ENCODE measurements around the gene SLC44A3. TPM values are rescaled to one million over a fixed set of nuclear protein-coding genes. Genes with fewer than 3 reads are reported as not detected.

Gene SLC44A3
- total RNA-seq, 2 donors from 2014 or later: 55.4 to 71.4 TPM

DNA sequence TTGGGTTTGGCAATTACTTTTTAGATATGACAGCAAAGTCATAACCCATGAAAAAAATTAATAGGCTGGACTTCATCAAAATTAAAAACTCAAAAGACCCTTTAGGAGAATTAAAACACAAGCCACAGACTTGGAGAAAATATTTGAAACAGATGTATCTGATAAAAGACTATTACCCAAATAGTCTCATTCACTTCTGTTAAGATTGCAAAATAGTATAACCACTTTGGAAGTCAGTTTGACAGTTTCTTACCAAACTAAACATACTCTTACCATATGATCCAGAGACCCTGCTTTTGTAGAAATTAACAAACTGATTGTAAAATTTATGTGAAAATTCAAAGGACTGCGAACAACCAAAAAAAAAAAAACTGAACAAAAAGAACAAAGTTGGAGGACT, 32.5 kb upstream of the SLC44A3 start:
- TF ChIP-seq, protein P1, sequence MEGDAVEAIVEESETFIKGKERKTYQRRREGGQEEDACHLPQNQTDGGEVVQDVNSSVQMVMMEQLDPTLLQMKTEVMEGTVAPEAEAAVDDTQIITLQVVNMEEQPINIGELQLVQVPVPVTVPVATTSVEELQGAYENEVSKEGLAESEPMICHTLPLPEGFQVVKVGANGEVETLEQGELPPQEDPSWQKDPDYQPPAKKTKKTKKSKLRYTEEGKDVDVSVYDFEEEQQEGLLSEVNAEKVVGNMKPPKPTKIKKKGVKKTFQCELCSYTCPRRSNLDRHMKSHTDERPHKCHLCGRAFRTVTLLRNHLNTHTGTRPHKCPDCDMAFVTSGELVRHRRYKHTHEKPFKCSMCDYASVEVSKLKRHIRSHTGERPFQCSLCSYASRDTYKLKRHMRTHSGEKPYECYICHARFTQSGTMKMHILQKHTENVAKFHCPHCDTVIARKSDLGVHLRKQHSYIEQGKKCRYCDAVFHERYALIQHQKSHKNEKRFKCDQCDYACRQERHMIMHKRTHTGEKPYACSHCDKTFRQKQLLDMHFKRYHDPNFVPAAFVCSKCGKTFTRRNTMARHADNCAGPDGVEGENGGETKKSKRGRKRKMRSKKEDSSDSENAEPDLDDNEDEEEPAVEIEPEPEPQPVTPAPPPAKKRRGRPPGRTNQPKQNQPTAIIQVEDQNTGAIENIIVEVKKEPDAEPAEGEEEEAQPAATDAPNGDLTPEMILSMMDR (IDR thresholded peaks at IDR 0.05): no peak
- Histone ChIP-seq H3K9me3 (no peaks in the 10 kb centered on the region), H3K4me1 (peaks cover 17% of the 10 kb centered on the region), H3K27me3 (no peaks in the 10 kb centered on the region), H3K9ac (ENCODE audit: low read depth in 2 of 2, low read length in 2 of 2) (no peak overlapping the region), H3K36me3 (no peaks in the 10 kb centered on the region), H3K27ac (no peak overlapping the region), H3K4me3 (no peak overlapping the region)
- DNase-seq: no peak
- intact Hi-C loops (cut with DNase I): no loop called here

DNA sequence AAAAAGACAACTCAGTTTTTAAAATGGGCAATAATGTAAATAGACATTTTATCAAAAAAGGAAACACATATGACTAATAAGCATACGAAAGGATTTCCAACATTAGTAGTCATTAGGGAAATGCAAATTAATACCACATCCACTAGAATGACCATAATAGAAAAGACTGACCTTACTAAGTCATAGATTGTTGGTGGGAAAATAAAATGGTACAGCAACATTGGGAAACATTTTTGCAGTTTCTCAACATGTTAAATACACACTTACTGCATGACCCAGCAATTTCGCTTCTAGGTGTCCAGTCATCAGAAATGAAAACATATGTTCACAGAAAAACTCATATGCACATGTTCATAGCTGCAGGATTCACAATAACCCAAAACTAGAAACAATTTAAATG, 29.9 kb upstream of the SLC44A3 start:
- Histone ChIP-seq H3K4me3 (no peak overlapping the region), H3K9me3 (no peaks in the 10 kb centered on the region), H3K27me3 (no peaks in the 10 kb centered on the region), H3K27ac (no peak overlapping the region), H3K36me3 (no peaks in the 10 kb centered on the region), H3K9ac (ENCODE audit: low read depth in 2 of 2, low read length in 2 of 2) (no peak overlapping the region), H3K4me1 (peaks cover 7% of the 10 kb centered on the region)
- intact Hi-C loops (cut with DNase I): loop anchor here (10.0 kb wide), 1 partner anchor 185 kb away; no protein-coding TSS in a partner anchor
- DNase-seq: no peak
- TF ChIP-seq, protein P1 (IDR thresholded peaks at IDR 0.05): no peak

DNA sequence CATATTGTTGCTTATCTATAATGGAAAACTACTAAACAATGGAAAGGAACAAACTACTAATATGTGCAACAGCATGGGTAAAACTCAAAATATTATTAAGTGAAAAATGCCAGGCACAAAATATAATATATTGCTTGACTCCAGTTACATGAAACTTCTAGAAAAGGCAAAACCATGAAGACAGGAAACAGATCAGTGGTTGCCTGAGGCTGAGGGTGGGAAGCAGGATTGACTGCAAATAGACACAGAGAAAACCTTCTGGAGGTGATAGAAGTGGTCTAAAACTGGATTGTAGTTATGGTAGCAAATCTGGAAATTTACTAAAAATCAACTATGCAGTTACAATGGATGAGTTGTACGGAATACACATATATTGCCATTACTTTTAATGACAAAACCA, 29.5 kb upstream of the SLC44A3 start:
- Histone ChIP-seq H3K4me1 (peaks cover 7% of the 10 kb centered on the region), H3K27me3 (no peaks in the 10 kb centered on the region), H3K36me3 (no peaks in the 10 kb centered on the region), H3K9me3 (no peaks in the 10 kb centered on the region), H3K4me3 (no peak overlapping the region), H3K9ac (ENCODE audit: low read depth in 2 of 2, low read length in 2 of 2) (no peak overlapping the region), H3K27ac (no peak overlapping the region)
- intact Hi-C loops (cut with DNase I): loop anchor here (10.0 kb wide), 1 partner anchor 186 kb away; no protein-coding TSS in a partner anchor
- TF ChIP-seq, protein P1 (IDR thresholded peaks at IDR 0.05): no peak
- no peak for DNase-seq

DNA sequence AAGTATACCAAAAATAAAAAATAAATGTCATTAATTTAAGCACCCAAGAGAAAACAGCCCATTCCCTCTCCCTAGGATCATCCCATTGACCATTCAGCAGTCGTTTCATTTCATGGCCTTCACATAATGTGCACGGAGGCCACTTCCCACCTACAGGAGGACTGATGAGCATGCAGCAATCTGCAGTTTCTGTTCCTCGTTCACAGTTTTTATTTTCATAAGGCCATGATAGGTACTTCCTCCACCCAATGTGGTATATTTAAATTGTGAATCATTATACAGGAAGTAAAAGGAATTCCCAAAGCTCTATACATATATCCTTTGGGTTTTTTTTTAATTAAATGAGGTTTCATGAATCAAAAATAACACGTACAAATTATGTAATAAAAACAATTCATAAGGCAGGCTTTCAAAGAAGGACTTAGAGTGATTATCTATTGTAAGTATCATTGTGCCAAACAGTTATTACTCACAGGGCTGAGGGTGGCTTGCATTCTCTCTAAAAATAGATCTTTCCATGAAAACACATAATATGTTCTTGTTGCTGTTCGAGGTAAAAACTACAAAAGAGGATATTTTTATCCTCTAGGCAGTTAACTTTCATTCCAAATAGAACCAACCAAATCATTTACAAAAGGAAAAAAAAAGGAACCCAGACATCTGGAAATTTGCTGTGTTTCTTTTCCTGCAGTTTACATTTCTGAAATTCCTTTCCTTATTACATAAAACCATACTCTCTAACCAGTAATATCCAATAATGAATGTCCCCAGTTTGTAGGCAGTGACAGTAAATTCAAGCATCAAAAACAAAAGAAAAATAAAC, 27.5 kb upstream of the SLC44A3 start:
- TF ChIP-seq, protein P1 (IDR thresholded peaks at IDR 0.05): peak; percentile 24
- H3K36me3 ChIP-seq: no peaks in the 10 kb centered on the region
- no peak for DNase-seq

DNA sequence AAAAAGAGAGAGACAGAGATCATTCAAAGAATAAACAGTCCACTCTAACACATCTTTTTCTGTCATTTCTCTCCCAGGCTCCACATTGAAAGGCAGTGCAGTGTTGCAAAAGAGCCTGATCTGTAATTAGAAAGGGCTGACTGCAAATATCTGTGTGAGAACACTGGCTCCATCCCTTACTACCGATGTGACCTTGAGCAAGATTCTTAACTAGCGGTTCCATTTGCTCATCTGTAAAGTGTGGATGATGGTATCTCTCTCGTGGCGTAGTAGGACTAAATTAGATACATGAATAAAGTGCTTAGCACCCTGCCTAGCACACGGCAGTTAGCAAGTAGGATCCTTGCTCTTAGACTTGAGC, 26.9 kb upstream of the SLC44A3 start:
- no peaks in the 10 kb centered on the region for H3K9me3 ChIP-seq
- H3K9ac ChIP-seq (ENCODE audit: low read depth in 2 of 2, low read length in 2 of 2): no peak overlapping the region
- peaks cover 7% of the 10 kb centered on the region for H3K4me1 ChIP-seq
- intact Hi-C loops (cut with DNase I): loop anchor here (10.0 kb wide), 1 partner anchor 188 kb away; no protein-coding TSS in a partner anchor
- no peaks in the 10 kb centered on the region for H3K36me3 ChIP-seq
- no peak overlapping the region for H3K4me3 ChIP-seq
- TF ChIP-seq, protein P1 (IDR thresholded peaks at IDR 0.05): no peak
- no peaks in the 10 kb centered on the region for H3K27me3 ChIP-seq
- no peak for DNase-seq
- H3K27ac ChIP-seq: peak overlapping the region; percentile 57

More for the DNA sequence above, 27.5 kb upstream of the SLC44A3 start:
- no peaks in the 10 kb centered on the region for H3K9me3 ChIP-seq
- H3K4me1 ChIP-seq: peaks cover 7% of the 10 kb centered on the region
- no peaks in the 10 kb centered on the region for H3K27me3 ChIP-seq
- peak overlapping the region; percentile 57 for H3K27ac ChIP-seq
- H3K9ac ChIP-seq (ENCODE audit: low read depth in 2 of 2, low read length in 2 of 2): no peak overlapping the region
- intact Hi-C loops (cut with DNase I): loop anchor here (10.0 kb wide), 1 partner anchor 188 kb away; no protein-coding TSS in a partner anchor
- no peak overlapping the region for H3K4me3 ChIP-seq
